ENCODE measurements around the gene SPEG. TPM values are rescaled to one million over a fixed set of nuclear protein-coding genes. Genes with fewer than 3 reads are reported as not detected.

SPEG gene
- total RNA-seq, 1 experiment from 2014 or later = 30.7 TPM

GRCh38 chr2:219437141-219437540, 2.5 kb downstream of the SPEG start:
- H3K27ac ChIP-seq (ENCODE audit: low read length) = no peak overlapping the region
- no peak overlapping the region for H2AFZ ChIP-seq (ENCODE audit: low read length)
- no peaks in the 10 kb centered on the region for H3K27me3 ChIP-seq (ENCODE audit: low read length)
- ATAC-seq (no peak), DNase-seq (no peak)
- BruUV-seq (replicated peaks) = no TSS peak
- H3K4me1 ChIP-seq (ENCODE audit: insufficient read depth, low read length) = peaks cover 11% of the 10 kb centered on the region
- ChIA-PET CTCF (interaction anchor here (0.6 kb wide), 1 partner anchor 18 kb away, joined by 3 read pairs; no protein-coding TSS in a partner anchor), POLR2A (ENCODE audit: unreplicated experiment) (no interaction called here)
- no peaks in the 10 kb centered on the region for H3K36me3 ChIP-seq (ENCODE audit: low read depth, low read length)
- intact Hi-C loops (cut with micrococcal nuclease) = no loop called here
- no peak overlapping the region for H3K4me2 ChIP-seq (ENCODE audit: low read length)
- H3F3A ChIP-seq (ENCODE audit: low read length, unreplicated experiment) = no peaks in the 10 kb centered on the region
- no peaks in the 10 kb centered on the region for H3K79me2 ChIP-seq (ENCODE audit: low read length)
- H4K20me1 ChIP-seq (ENCODE audit: low read length) = no peaks in the 10 kb centered on the region
- no peak overlapping the region for H3K9ac ChIP-seq (ENCODE audit: low read length)
- no peaks in the 10 kb centered on the region for H3K9me3 ChIP-seq (ENCODE audit: low read length)
- no peak overlapping the region for H3K4me3 ChIP-seq (ENCODE audit: low read length)
- no peaks in the 10 kb centered on the region for H3K9me2 ChIP-seq (replicated peaks; ENCODE audit: low read length)
- TF ChIP-seq EZH2phosphoT487 (IDR thresholded peaks at IDR 0.05; ENCODE audit: borderline replicate concordance, low read length) = no peak
- no peak for TF ChIP-seq CTCF (conservative IDR thresholded peaks at IDR 0.05; ENCODE audit: low read depth, low read length)
- TF ChIP-seq EZH2 (IDR thresholded peaks at IDR 0.05; ENCODE audit: low read length, unreplicated experiment) = no peak

GRCh38 chr2:219437690-219438206, 3.1 kb downstream of the SPEG start:
- no peak for DNase-seq
- Histone ChIP-seq H3K27ac (ENCODE audit: low read length) (no peak overlapping the region), H4K20me1 (ENCODE audit: low read length) (no peaks in the 10 kb centered on the region), H3K79me2 (ENCODE audit: low read length) (peaks cover 5% of the 10 kb centered on the region), H3K4me3 (ENCODE audit: low read length) (no peak overlapping the region), H3K27me3 (ENCODE audit: low read length) (no peaks in the 10 kb centered on the region), H2AFZ (ENCODE audit: low read length) (no peak overlapping the region), H3K9me2 (replicated peaks; ENCODE audit: low read length) (no peaks in the 10 kb centered on the region), H3K9me3 (ENCODE audit: low read length) (no peaks in the 10 kb centered on the region), H3F3A (ENCODE audit: low read length, unreplicated experiment) (no peaks in the 10 kb centered on the region), H3K9ac (ENCODE audit: low read length) (no peak overlapping the region), H3K4me1 (ENCODE audit: insufficient read depth, low read length) (peaks cover 15% of the 10 kb centered on the region), H3K36me3 (ENCODE audit: low read depth, low read length) (no peaks in the 10 kb centered on the region), H3K4me2 (ENCODE audit: low read length) (no peak overlapping the region)
- ATAC-seq = no peak
- no TSS peak for BruUV-seq (replicated peaks)
- intact Hi-C loops (cut with micrococcal nuclease) = no loop called here
- no peak for TF ChIP-seq EZH2phosphoT487 (IDR thresholded peaks at IDR 0.05; ENCODE audit: borderline replicate concordance, low read length)
- no peak for TF ChIP-seq EZH2 (IDR thresholded peaks at IDR 0.05; ENCODE audit: low read length, unreplicated experiment)
- ChIA-PET CTCF (no interaction called here), POLR2A (ENCODE audit: unreplicated experiment) (no interaction called here)

- no peaks in the 10 kb centered on the region for H3K36me3 ChIP-seq (ENCODE audit: low read depth, low read length)
- no peaks in the 10 kb centered on the region for H3K9me3 ChIP-seq (ENCODE audit: low read length)
- TF ChIP-seq EZH2phosphoT487 (IDR thresholded peaks at IDR 0.05; ENCODE audit: borderline replicate concordance, low read length) = no peak
- TF ChIP-seq EZH2 (IDR thresholded peaks at IDR 0.05; ENCODE audit: low read length, unreplicated experiment) = no peak
- no peak for TF ChIP-seq CTCF (conservative IDR thresholded peaks at IDR 0.05; ENCODE audit: low read depth, low read length)
- H3K9ac ChIP-seq (ENCODE audit: low read length) = no peak overlapping the region
- BruUV-seq (replicated peaks) = no TSS peak
- ChIA-PET CTCF (no interaction called here), POLR2A (ENCODE audit: unreplicated experiment) (no interaction called here)
- no peaks in the 10 kb centered on the region for H4K20me1 ChIP-seq (ENCODE audit: low read length)
- no peak overlapping the region for H2AFZ ChIP-seq (ENCODE audit: low read length)
- DNase-seq = no peak
- no peaks in the 10 kb centered on the region for H3K9me2 ChIP-seq (replicated peaks; ENCODE audit: low read length)
- no peak overlapping the region for H3K27ac ChIP-seq (ENCODE audit: low read length)
- H3K4me2 ChIP-seq (ENCODE audit: low read length) = no peak overlapping the region
- no peak overlapping the region for H3K4me3 ChIP-seq (ENCODE audit: low read length)
- H3K27me3 ChIP-seq (ENCODE audit: low read length) = no peaks in the 10 kb centered on the region
- H3F3A ChIP-seq (ENCODE audit: low read length, unreplicated experiment) = no peaks in the 10 kb centered on the region
- intact Hi-C loops (cut with micrococcal nuclease) = no loop called here
- H3K79me2 ChIP-seq (ENCODE audit: low read length) = peaks cover 12% of the 10 kb centered on the region
- peaks cover 18% of the 10 kb centered on the region for H3K4me1 ChIP-seq (ENCODE audit: insufficient read depth, low read length)
- ATAC-seq = no peak
Measured at GRCh38 chr2:219438453-219438852, 3.8 kb downstream of the SPEG start.

All from PC-3 (cell line).